GM12872 (cell line): ENCODE measurements around the gene TAF13.

ENCODE experiments used
- CTCF ChIP-seq: IDR thresholded peaks from 3 replicates; pipeline ENCODE4 v1.5.1; 2011; ENCODE audit warnings: low read depth, mild to moderate bottlenecking, low read length, moderate library complexity; ENCODE audit not compliant: insufficient read depth

TAF13 gene

GRCh38 chr1:109075531-109076490, at the start of gene TAF13:
Gene TAF13 (minus strand): TSS chr1:109076003. CDS start chr1:109075947, 56 bp downstream.
- TF ChIP-seq CTCF, result 0 out of 3 replicates have a peak, but pooled peaks have one; percentile 3

GRCh38 chr1:109120356-109120755, 44.6 kb upstream of the TAF13 start:
- TF ChIP-seq CTCF, result no peak

- TF ChIP-seq CTCF, result no peak
Measured at GRCh38 chr1:109118089-109118488, 42.3 kb upstream of the TAF13 start.

GRCh38 chr1:109116286-109116685, 40.5 kb upstream of the TAF13 start:
- no peak for TF ChIP-seq CTCF

- no peak for TF ChIP-seq CTCF
Measured at GRCh38 chr1:109115685-109116084, 39.9 kb upstream of the TAF13 start.

- no peak for TF ChIP-seq CTCF
Measured at GRCh38 chr1:109114342-109114674, 38.5 kb upstream of the TAF13 start.

- TF ChIP-seq CTCF, result no peak
Measured at GRCh38 chr1:109113590-109114341, 38.0 kb upstream of the TAF13 start, which contains the start of gene ELAPOR1. Gene ELAPOR1 (plus strand): TSS chr1:109114115. CDS start chr1:109114184, 69 bp downstream.
